ENCODE results near the gene PTTG1IP.
A peak's percentile ranks its signal among the peaks of the same experiment; 100 is the strongest.
"Not testable (repeated sequence)": the region's sequence is repeated elsewhere in the genome, so short reads cannot be mapped to it uniquely, and the experiment has no call there.

PTTG1IP gene

DNA sequence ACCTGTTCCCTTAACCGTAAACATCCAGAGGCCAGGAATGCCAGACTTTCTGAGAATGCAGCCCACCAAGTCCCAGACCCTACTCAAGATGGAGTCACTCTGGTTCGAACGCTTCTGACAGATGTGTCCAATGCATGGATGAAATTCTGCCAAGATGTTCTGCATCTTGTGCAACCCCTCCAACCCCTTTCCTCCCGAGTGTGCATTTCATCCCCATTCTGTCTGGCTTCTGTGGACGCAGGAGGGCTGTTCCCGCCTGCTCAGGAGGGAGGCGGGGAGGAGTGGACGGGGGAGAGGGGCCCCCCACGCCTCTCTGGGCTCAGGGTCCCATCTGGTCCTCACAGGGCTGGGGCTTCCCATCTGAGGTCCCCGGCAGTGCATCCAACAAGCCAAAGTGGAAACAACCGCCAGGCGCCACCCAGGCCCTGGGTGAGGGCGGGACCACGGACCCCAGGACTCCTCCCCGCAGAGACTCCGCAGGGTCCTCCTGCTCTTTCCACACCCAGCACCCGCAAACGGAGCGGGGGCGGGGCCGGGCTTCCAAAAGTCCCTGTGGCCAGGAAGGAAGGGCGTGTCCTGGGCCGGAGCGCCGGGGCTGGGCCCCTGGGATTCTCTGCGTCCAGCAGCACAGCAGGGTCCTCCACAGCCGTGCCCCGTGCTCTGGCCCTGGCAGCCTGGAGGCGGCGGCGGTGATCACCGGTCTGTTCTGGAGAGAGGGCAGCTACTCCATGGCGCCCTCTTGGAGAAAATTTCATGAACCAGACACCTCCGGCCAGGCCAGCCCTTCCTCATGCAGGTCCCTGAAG lies 27.9 kb downstream of the PTTG1IP start:
- DNase-seq (ENCODE audit: low read depth in 2 of 2), result peak in 1 of 2 donors; percentile 49

DNA sequence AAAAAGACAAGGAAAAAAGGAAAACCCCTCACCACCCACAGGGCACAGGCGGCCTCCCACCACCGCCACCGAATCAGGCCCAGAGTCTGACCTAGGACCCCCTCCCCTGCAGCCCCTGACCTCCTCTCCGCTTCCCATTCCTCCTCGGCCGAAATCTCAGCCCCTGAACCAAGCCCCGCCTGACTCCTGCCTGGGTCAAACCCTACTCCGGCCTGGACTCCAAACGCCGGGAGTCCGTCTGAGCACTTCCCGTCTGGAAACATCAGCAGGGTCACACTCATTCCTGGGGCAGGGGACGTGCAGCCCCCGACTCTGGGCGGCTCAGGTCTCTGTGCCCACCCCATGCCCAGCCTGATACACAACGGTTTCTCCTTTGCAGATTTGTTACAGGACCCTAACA lies 29.2 kb downstream of the PTTG1IP start:
- DNase-seq (ENCODE audit: low read depth in 2 of 2), result no peak

DNA sequence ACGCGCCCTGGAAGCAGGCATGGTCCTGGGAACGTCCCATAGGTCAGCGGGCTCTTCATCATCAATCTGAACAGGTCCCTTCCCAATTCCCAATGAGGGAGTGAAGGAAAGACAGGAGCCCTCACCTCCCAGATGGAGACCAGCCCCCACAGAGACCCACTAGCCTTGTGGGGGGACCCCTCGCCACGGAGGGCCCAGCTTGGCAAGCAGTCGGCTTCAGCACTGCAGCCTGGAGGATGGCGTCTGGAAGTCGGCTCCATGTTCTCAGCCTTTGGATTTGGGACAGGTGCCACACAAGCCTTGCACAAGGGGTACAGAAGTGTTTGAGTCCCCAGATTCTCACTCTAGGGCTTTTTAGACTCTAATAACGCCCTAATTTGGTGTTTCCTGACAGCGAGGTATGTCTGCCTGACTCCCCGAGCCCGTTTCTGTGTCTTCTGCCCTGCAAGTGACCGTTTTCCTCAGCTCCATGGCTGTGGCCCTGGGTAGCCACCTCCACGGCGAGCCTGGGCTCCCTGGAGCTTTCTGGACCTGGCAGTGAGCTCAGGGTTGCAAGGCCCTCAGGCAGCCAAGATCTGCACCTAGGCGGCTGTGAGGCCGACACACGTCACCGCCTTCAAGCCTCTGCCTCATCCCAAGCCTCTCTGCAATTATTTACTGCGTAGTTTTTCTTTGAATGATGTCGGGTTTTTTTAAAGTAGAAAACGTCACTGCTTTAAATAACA lies 30.6 kb downstream of the PTTG1IP start:
- DNase-seq (ENCODE audit: low read depth in 2 of 2), result no peak

DNA sequence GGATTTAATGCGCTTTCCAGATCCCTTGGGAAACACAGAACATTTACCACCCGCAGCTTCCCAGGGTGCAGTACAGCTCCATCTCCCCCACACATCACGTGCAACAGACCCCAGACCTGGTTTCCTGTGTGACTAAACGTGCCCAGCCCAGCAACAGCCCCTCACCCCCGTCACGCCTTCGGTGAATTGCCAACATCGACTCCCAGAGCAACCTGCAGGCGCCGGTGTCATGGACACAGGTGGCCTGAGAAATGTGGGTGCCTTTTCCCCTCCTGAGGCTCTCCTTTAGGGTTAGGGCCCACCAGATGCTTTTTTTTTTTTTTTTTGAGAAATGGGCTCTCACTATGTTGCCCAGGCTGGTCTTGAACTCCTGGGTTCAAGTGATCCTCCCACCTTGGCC lies 31.4 kb downstream of the PTTG1IP start:
- no peak for DNase-seq (ENCODE audit: low read depth in 2 of 2)

DNA sequence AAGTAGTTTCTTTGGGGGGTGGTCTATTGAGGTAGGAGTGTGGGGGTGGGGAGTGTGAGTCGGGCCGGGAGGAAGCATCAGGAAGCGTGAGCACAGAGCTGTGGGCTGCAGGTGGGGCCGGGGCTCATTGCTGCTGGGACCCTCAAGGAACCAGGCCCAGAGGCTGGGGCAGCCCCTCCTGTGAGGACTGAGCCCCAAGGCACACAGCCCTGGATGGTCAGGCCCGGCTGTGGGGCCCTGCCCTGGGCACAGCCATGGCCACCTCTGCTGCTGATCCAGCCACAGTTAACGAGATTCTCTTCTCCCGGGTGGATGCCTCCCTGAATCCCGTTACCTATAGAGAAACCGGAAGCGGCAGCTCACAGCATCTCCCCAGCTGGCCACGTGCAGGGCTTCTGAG lies 32.7 kb downstream of the PTTG1IP start:
- no peak for DNase-seq (ENCODE audit: low read depth in 2 of 2)

DNA sequence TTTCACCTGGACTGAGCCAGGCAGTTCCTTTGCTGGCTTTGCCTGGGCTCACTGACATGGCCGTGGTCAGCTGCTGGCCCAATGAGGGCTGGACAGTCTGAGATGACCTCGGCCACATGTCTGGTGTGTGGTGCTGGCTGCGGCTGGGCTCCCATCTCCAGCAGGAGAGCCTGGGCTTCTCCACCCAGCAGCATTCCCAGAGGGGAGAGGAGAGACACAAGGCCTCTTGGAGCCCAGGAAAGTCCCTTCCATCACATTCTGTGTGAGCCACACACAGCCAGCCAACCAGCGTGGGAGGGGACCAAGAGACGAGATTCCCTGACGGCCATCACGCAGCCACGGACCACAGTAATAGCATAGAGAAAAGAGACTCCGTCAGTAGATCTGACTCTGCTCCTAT lies 34.5 kb downstream of the PTTG1IP start:
- DNase-seq (ENCODE audit: low read depth in 2 of 2), result no peak

DNA sequence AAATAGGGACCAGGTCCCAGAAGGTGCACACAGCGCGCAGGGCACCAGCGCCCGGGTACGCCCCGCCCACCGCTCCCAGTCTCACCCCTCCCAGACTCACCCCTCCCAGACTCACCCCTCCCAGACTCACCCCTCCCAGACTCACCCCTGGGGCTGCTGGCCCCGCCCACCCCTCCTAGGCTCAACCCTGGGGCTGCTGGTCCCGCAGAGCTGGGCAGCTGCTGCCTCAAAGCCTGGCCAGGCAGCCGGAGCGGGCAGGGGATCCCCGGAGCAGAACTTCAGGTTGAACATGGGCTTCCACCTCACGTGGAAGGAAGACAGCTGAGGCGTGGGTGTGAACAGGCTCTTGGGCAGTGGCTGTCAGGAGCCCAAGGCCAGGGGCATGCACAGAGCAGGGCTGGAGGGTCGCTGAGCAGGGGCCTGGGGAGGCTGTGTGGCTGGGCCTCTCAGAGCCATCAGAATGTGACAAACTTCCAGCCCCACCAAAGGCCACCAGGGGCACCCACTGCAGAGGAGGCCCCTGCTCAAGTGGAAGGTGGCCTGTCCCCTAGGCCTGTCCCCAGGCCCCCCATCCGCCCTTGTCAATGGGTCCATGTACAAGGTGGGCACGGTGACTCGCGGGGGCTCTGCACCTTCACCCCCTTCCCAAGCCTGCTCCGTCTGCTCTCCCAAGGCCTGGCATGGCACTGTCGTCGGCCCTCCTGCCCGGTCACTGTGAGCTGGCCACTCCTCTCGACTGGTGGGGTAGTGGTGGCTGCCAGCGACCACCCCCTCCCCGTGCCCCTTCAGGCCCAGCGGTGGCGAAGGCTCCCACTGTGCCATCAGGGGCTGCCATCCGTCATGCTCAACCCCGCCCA lies 35.2 kb downstream of the PTTG1IP start:
- no peak for DNase-seq (ENCODE audit: low read depth in 2 of 2)

DNA sequence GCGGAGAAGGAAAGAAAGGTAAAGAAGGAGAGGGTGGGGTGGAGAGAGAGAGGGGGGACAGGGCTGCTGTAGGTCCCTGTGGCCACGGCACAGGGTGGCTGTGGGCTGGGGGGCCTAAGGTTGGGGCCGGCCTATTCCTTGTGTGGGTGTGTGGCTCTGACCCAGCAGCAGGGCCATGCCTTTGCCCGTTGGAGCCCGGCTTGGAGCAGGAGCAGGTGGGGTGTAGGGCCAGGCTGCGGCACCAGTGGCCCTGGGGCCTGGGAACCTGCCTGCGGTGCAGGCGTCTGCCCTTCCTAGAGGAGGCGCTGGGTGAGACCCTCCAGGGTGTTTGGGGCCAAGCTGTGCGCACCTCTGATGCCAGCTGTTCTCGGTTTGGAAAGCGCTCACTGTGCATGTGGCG lies 36.0 kb downstream of the PTTG1IP start:
- DNase-seq (ENCODE audit: low read depth in 2 of 2), result no peak

DNA sequence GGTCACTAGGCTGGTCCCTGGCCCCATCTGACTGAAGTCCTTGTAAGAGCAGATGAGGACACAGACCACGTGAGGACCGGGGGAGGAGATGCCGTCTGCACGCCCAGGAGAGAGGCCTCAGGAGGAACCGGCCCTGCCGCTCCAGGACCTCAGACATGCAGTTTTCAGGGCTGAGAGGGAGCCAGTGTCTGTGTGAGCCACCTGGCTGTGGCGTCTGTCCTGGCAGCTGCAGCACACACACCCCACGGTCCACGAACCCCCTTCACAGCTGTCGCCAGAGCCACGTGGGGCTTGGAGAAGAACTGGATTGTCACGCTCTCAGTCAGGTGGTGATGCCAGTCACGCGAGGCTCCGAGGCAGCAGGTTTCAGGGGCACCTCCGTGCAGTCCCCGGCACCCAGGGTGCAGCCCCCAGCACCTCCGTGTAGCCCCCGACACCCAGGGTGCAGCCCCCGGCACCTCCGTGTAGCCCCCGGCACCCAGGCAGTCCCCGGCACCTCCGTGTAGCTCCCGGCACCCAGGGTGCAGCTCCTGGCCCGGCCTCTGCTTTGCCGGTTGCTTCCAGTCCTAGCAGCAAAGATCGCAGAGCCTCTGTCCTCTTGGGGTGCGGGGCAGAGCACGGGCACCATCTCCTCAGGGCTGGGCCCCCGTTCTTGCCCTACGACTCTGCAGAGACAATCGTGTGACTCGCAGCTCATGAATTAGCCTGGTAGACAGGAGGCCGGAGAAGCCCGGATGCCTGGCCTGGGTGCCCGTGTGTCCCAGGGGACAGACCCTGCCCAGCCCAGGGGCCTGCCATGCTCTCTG lies 36.6 kb downstream of the PTTG1IP start:
- no peak for DNase-seq (ENCODE audit: low read depth in 2 of 2)

DNA sequence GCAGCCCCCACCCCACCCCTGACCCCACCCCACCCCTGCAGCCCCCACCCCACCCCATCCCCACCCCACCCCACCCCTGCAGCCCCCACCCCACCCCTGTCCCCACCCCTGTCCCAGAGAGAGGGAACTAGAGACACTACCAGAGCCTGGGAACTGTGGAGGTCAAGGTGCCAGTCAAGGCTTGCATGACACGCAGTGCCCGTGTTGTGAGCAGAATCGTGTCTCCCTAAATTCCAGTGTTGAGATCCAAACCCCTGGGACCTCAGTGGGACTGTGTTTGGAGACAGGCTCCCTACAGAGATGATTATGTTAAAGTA lies 37.2 kb downstream of the PTTG1IP start:
- no peak for DNase-seq (ENCODE audit: low read depth in 2 of 2)

DNA sequence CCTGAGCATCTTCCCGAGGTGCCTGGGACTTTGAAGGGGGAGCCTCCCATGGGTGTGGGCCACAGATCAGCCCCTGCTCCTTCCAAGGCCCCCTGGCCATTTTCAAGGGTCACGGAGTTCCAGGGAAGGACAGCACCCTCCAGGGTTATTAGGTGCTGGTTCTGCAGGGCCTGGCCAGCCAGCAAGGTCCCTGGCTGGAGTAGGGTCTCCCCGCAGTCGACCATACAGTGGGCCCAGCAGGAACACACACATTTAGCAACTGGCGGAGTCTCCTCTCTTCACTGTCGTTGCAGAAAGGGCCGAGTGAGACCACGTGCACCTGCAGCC lies 37.9 kb downstream of the PTTG1IP start:
- no peak for DNase-seq (ENCODE audit: low read depth in 2 of 2)

DNA sequence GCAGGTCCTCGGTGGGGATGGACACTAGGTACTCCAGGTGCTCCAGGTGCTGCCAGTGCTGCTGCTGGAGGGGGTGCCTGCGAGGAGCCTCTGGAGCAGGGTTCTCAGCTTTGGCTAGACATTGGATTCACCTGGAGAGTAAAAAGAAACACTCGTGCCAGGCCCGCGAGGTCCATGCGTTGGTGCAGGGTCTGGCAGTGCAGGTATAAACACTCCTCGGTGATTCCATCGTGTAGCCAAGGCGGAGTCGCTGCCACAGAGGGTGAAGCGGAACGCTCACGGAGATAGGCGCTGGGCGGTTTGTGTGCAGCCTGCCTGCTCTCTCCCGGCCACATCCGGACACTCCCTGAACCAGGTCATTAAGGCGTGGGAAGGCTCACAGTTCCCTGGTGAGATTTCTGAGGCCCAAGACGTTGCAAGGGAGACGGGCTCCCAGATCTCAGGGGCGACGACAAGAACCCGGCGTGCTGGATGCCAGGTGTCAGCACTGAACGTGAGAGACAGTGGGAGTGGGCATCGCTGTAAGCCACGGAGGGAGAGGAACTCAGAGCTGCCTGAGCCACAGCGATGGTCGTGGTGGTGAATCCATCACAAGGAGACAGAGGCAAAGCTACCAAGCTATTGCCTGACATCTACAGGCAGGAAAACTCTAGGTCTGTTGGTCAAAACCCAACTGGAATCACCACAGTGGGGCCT lies 38.4 kb downstream of the PTTG1IP start:
- no peak for DNase-seq (ENCODE audit: low read depth in 2 of 2)

DNA sequence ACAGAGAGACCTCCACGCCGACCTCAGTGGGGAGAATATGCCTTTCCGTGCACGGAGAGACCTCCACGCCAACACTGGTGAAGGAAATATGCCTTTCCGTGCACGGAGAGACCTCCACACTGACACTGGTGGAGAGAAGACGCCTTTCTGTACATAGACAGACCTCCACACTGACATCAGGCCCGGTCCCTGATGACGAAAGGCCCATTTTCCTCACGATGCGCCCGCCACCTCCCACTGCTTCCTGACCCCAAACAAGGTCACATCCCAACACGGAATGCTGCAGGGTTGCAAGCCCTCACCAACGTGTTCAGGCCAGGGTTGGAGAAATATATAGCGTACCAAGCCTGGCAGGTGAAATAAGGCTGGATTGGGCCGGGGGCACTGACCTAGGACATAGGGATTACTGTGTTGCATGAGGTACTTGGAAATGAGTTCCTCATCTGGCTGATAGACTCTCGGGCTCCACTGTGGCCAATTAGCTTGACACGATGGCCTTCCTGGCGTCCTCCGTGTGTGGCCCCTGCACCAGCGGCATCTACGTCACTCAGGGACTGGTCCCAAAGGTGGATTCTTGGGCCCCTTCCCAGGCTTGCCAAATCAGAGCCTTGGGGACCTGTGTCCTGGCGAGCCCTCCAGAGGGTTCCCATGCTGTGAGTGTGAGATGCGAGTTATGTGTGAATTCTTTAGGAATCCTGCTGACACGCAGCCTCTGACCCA lies 39.1 kb downstream of the PTTG1IP start:
- no peak for DNase-seq (ENCODE audit: low read depth in 2 of 2)

DNA sequence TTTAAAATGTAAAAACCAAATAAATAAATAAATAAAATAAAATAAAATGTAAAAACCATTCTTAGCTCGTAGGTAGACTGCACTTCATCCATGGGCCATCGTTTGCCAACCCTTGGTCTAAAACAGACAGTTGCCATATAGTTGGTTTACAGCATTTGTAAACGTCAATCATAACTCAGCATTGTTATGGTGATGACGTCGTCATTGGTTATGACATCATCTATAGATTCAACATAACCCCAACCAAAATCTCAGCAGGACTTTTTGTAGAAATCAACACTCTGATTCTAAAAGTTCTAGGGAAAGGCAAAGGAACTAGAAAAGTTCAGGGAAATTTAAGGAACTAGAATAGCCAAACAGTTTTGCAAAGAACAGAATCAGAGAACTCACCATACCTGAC lies 39.8 kb downstream of the PTTG1IP start:
- no peak for DNase-seq (ENCODE audit: low read depth in 2 of 2)

DNA sequence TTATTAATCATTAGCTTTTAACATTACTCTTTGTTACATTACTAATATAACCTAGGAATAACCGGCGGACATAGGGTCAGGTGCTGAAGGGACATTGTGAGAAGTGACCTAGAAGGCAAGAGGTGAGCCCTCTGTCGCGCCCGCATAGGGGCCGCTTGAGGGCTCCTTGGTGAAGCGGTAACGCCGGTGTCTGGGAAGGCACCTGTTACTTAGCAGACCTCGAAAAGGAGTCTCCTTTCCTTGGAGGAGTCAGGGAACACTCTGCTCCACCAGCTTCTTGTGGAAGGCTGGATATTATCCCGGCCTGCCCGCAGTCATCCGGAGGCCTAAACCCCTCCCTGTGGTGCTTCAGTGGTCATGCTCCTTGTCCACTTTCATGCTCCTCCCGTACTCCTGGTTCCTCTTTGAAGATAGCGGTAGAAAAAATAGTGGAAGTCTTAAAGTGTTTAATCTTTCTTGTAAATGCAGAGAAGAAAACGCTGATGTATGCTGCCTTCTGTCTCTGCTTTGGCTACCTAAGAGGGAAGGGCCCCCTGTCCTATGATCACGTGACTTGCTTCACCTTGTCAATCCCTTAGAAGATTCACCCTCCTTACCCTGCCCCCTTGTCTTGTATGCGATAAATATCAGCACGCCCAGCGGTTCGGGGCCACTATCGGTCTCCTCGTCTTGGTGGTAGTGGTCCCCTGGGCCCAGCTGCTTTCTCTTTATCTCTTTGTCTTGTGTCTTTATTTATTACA lies 40.8 kb downstream of the PTTG1IP start:
- not testable (repeated sequence) for DNase-seq (ENCODE audit: low read depth in 2 of 2)

DNA sequence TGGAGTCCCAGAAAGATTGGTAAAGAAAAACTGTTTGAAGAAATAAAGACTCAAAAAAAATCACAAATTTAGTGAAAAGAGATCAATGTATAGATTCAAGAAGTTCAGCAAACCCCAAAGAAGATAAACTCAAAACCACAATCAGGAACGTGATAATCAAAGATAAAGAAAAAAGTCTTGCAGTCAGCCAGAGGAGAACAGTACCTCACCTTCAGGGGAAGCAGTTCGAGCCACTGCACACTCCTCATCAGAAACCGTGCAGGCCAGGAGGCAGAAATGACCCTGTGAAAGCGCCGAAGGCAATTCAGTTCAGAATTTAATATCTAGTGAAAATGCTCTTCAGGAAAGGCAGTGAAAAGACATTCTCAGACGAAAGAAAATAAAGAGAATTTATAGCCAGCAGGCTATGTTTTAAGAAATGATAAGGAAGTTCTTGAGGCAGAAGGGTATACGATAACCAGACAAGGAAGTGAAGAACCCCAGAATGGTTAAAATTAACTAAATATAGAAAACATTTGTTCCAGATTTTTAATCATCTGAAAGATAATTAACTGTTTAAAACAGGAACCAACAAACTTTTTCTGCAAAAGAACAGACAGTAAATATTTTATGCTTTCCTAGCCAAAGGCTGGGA lies 42.1 kb downstream of the PTTG1IP start:
- DNase-seq (ENCODE audit: low read depth in 2 of 2), result no peak

DNA sequence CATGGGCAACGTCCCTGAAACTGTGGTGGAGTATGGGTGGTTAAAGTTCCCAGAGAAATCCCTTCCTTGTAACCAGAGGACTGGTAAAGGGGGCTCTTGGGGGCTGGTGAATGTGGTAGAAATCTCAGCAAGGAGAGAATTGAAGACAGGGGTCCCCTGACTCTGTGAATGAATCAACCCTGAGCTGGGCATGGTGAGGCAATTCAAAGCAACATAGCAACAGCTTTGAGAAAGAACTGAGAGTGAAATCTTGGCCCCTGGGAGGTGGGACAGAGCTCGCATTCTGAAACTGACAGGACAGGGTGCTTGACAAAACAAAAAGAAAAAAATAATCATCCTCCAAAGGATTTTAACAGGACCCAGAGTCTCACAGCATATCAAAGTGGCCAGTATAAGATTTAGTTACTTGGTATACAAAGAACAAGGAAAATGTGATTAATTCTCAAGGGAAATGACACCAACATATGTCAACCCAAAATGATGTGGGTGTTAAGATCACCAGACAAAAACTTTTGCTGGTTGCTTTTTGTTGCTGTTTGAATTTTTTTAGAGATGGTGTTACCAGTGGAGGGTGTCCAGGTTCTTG lies 43.9 kb downstream of the PTTG1IP start:
- no peak for DNase-seq (ENCODE audit: low read depth in 2 of 2)

DNA sequence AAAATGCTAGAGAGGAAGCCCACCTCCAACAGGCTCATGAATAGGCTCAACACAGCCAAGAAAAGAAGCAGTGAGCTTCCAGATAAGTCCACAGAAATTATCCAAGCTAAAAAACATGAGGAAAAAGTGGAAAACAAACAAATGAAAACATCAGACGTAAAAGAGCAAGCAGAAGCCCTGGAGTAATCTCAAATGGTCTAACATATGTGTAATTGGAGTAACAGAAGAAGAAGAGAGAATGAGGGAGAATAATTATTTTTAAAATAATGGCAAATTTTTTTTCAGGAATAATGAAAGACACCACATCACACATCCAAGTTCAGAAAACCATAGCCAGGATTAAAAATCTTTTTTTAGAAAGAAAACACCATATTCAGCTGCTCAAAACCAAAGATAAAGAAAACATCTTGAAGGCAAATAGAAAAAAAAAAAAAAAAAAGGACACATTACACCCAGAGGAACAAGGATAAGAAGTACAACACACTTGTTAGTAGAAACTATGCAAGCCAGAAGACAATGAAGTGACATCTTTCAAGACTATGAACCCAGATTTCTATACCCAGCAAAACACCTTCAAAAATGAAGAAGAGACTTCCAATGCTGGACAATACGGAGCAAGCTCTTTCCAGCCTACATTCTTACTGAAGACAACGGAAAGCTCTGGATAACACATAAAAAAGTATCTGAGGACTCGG lies 45.0 kb downstream of the PTTG1IP start:
- DNase-seq (ENCODE audit: low read depth in 2 of 2), result no peak
